H7 (cell line): Measurements from ENCODE around the gene PEMT. TPM values are rescaled to one million over a fixed set of nuclear protein-coding genes. Genes with fewer than 3 reads are reported as not detected.
A peak's percentile ranks its signal among the peaks of the same experiment; 100 is the strongest.

Experiments used
- DNase-seq: peaks from one replicate; pipeline ENCODE4 v3.0.0; 2012
- H3K27me3 ChIP-seq: 2 replicates; pipeline ENCODE4 v1.6.0; 2011; ENCODE audit warnings: mild to moderate bottlenecking, low read length; ENCODE audit not compliant: control insufficient read depth, insufficient read depth
- H3K36me3 ChIP-seq: replicated peaks from 2 replicates; pipeline ENCODE4 v1.5.1; 2011; ENCODE audit warnings: low read length; ENCODE audit not compliant: control insufficient read depth, insufficient read depth
- H3K4me3 ChIP-seq: 2 replicates; pipeline ENCODE4 v1.5.1; 2011; ENCODE audit warnings: low read depth, mild to moderate bottlenecking, control low read depth, low read length, moderate library complexity; ENCODE audit not compliant: insufficient read depth
- total RNA-seq: library from RNA; depleted of rRNA; stranded (reverse); fragments of >200 nt; shearing (Covaris generic); gene quantifications from 2 replicates; pipeline ENCODE4 v1.2.3, GENCODE V29; 2014

The PEMT gene
- total RNA-seq, 1 experiment from 2014 or later = 99.1 TPM

DNA sequence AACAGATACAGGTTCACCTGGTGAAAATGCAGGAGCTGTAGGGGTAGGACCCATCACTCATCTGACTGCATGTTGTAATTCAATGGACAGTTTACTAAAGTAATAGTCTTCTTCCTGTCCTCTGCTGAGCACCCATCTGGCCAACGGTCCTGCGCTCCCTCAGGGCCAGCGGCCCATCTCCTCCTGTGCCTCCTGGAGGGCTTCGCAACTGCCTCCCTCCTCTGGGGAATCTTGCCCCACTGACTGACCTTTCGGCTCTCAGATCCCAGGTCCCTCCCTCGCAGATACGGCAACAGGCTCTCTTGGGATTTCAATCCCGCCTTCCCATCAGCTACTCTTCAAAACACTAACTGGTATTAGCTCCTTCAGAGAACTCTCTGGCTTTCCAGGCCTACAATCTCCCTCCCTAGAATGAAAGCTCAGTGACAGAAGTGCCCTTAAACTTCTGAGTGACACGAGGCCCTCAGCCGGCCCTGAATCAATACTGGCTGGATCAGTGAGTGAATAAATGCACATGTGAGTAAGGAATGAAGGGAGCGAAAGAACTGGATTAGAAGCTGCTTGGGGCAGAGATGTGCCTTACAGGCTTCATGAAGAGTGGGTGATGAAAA is 1.3 kb downstream of the PEMT start:
- H3K4me3 ChIP-seq = peak overlapping the region; percentile 49
- H3K27me3 ChIP-seq = no peaks in the 10 kb centered on the region
- no peaks in the 10 kb centered on the region for H3K36me3 ChIP-seq
- peak; percentile 41 for DNase-seq

DNA sequence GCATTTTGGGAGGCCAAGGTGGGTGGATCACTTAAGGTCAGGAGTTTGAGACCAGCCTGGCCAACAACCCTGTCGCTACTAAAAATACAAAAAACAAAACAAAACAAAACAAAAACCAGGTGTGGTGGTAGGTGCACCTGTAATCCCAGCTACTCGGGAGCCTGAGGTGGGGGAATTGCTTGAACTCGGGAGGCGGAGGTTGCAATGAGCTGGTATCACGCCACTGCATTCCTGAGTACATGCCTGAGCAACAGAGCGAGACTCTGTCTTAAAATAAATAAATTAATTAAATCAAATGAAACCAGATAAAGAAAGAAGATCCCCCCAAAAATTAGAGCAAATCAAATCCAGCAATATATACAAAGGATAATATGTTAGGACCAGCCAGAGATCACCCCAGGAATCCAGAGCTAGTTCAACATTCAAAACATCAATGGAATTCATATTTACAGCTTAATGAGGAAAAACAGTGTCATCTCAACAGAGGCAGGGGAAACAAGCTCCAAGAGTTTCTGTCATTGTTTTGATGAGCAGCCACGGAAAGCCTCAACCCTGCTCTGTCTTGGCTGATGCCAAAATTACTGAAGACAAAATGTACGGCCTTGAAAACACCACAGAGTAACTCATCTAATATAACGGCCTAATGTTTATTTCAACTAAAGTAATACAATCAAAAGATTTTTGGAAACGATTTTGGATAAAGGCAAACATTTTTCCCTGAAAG is 3.7 kb downstream of the PEMT start:
- H3K36me3 ChIP-seq = no peaks in the 10 kb centered on the region

GRCh38 chr17:17582372-17582771 is 9.1 kb downstream of the PEMT start:
- no peak for DNase-seq
- Histone ChIP-seq H3K36me3 (no peaks in the 10 kb centered on the region), H3K27me3 (no peaks in the 10 kb centered on the region), H3K4me3 (no peak overlapping the region)

More for the DNA sequence above, 3.7 kb downstream of the PEMT start:
- Histone ChIP-seq H3K4me3 (no peak overlapping the region), H3K27me3 (no peaks in the 10 kb centered on the region)
- no peak for DNase-seq

GRCh38 chr17:17581509-17581908 is 10.0 kb downstream of the PEMT start:
- peak; percentile 38 for DNase-seq
- H3K27me3 ChIP-seq = no peaks in the 10 kb centered on the region
- H3K36me3 ChIP-seq = no peaks in the 10 kb centered on the region
- no peak overlapping the region for H3K4me3 ChIP-seq

DNA sequence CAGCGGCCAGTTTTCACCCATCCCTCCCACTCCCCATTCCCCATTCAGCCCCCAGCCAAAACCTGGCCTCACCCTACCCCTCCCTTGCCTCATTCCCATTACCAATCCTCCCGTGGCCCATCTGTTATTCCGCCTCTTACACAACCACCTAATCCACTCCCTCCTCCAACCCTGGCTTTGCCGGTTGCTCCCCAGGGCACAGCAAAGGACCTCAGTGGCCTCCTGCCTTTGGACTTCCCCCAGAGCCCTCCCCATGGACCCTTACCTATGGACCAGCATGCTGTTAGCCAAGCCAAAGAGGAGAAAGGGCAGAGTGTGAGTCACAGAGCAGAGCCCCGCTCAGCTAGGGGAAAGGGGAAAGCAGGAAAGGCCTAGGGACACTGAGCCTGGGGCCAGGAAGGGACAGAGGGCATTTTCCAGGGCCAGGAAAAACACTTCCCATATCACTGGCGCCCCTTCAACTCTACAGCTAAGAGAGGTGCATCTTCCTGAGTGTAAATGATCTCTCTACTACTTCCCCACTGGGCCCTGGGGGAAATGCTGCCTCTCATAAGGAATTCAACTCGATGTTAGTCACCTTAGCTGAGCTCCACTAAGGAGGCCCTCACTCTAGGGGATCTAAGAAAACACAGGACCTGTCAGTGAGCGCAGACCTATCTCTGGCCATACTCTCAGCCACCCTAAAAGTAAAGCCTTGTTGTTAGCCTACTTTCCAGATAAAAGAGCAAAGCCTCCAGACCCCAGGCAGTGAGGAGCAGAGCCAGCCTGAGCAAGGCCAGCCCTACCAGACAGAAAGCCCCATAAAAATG is 10.6 kb downstream of the PEMT start:
- Histone ChIP-seq H3K36me3 (no peaks in the 10 kb centered on the region; the same call in 1 of the 2 replicates), H3K27me3 (no peaks in the 10 kb centered on the region), H3K4me3 (no peak overlapping the region)
- DNase-seq = peak; percentile 30

DNA sequence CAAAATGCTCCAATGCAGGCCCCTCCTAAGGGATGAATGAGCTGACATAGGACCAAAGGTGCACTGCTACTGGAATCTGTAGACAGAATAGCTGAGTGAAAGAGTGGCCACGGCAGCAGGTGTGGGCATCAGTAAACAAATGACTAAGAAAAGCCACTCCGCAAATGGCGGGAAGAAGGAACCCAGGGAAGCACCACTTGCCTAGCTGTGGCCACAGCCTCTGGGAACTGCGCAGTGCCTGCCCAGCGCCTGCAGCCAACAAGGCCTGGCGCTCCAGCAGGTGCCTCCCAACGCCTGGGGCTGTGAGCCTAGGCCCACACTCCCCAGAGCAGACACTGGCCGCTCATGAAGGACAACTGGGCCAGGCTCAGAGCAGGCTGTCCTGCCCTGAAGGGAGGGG is 11.8 kb downstream of the PEMT start:
- peaks cover 1% of the 10 kb centered on the region; the same call in 1 of the 2 replicates for H3K36me3 ChIP-seq
- no peak overlapping the region for H3K4me3 ChIP-seq
- no peak for DNase-seq
- no peaks in the 10 kb centered on the region for H3K27me3 ChIP-seq

- no peak for DNase-seq
- no peak overlapping the region for H3K4me3 ChIP-seq
- H3K36me3 ChIP-seq = peaks cover 1% of the 10 kb centered on the region; the same call in 1 of the 2 replicates
- no peaks in the 10 kb centered on the region for H3K27me3 ChIP-seq
These were observed 14.1 kb downstream of the PEMT start for GRCh38 chr17:17577373-17577772.

DNA sequence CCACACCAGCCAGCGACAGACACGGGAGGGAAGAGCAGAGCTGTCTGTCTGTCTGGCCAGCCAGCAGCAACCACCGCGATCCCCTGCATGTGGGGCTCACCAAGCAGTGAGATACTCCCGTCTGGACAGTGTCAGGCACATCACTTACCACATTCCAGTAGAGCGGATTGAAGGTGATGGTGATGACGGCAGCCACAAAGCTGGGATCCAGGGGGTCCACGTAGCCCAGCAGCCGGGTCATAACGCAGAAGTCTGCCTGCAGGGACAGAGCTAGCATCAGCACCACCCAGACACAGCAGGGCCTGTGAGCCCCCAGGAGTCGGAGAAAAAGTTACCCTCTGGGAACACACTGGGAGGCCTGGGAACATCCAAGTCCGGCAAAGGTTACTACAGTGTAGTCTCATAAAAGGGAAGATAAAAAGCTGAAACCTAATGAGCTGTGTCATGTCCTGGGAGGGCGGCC is 14.7 kb downstream of the PEMT start:
- DNase-seq = no peak
- no peak overlapping the region for H3K4me3 ChIP-seq
- no peaks in the 10 kb centered on the region for H3K27me3 ChIP-seq
- H3K36me3 ChIP-seq = peaks cover 1% of the 10 kb centered on the region; the same call in 1 of the 2 replicates

DNA sequence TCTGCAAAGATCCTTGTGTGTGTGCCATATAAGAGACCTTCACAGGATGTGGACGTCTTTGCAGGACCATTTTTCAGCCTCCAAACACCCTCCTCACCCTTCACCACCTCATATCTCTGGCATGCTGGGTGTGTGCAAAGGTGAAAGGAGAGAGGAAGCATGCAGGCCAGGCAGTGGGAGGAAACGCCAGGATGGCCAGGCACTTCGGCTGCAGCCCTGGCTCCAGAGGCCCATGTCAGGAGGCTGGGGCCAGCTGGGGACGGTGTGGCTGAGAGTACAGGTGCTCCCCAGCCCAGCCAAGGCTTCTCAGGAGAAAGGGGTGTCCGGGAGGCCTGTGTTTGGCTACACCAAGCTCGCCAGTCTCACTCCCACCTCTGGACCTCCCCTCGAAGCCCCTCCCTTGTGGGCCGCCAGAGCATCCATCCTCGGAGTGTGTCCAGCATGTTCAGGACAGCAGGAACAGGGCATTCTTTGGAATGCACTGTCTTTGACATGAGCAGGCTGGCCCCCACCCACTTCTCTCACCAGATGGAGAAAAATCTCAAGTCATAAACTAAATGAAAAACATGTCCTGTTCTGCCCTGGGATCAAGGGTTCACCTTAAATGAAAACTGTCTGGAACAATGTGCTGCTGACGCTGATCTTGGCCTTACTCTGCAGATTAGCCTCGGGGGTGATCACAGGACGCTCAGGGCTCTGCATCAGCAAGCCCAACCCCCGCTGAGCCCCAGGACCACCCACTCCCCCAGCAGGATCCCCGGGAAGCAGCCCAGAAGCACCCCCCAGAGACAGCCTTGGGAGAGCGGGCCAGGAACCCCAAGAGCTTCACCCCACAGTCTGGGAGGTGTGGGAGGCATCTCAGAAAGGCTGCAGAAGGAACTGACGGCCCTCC is 15.9 kb downstream of the PEMT start:
- DNase-seq = no peak
- Histone ChIP-seq H3K4me3 (no peak overlapping the region), H3K27me3 (no peaks in the 10 kb centered on the region)

DNA sequence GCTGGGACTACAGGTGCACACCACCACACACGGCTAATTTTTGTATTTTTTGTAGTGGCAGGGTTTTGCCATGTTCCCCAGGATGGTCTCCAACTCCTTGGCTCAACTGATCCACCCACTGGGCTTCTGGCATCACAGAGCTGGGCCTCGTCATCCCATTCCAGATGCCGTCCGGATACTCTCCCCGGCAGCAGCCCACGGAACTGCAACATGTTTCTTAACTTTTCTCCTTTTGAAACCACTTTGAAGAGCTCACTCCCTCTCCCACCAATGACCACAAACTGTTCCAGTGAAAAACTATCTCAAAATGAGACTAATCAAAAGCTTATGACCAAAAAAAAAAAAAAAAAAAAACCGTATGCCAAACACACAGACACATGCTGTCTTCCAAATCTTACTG is 17.6 kb downstream of the PEMT start:
- Histone ChIP-seq H3K4me3 (no peak overlapping the region), H3K36me3 (peaks cover 1% of the 10 kb centered on the region), H3K27me3 (no peaks in the 10 kb centered on the region)
- DNase-seq = no peak

More for the DNA sequence above, 15.9 kb downstream of the PEMT start:
- H3K36me3 ChIP-seq = peaks cover 1% of the 10 kb centered on the region

- H3K4me3 ChIP-seq = no peak overlapping the region
- no peak for DNase-seq
- H3K27me3 ChIP-seq = no peaks in the 10 kb centered on the region
- H3K36me3 ChIP-seq = peaks cover 1% of the 10 kb centered on the region
These were observed 19.3 kb downstream of the PEMT start for GRCh38 chr17:17572010-17572785.

DNA sequence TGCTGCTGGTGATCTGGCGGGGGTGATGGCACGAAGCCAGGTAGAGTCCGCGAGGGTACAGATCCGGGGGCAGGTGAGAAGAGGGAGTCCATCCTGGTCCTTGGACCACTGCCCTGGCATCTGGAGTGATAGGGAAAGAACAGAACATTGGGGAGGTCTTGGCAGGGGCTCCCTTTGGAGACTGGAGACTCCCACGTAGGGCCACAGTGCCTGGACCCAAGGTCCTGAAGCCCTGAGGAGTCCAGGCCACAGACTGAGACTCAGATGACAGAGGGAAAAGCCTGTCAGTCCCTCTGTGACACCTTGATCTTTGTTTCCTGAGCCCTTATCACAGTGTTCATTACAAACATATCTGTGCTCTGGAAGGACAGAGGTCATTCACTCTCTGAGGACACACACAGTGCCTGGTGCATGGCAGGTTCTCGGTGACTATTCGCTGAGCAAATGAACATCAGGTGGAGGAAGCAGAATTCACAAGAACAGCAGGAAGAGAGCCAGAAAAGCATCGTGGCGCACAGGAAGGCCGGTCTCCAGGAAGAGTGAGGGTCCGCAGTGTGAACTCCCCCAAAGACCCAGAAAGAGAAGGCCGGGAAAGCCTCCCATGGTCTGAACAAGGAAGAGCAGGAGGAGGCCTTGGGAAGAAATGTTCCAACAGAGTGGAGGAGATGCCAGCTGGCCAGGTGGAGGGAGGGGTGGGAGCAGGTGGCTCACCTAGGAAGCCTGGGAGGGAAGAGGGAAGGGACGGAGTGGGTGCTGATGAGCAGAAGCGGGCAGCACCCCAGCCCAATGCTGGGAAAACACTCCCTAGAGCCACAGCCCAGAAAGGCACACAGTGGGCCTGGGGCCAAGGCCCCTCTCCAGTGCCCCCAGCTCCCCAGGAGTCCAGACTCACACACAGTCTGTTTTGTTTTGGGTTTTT is 20.5 kb downstream of the PEMT start:
- Histone ChIP-seq H3K27me3 (no peaks in the 10 kb centered on the region), H3K4me3 (no peak overlapping the region), H3K36me3 (peaks cover 1% of the 10 kb centered on the region)
- DNase-seq = no peak
